AG10803 (cell line): Measurements from ENCODE around the gene ADCY5.

Experiments
- DNase-seq: peaks from one replicate; pipeline ENCODE4 v3.0.0; 2010; ENCODE audit warnings: low read depth
- H3K4me3 ChIP-seq: 2 replicates; pipeline ENCODE4 v1.5.1; 2011; ENCODE audit warnings: mild to moderate bottlenecking, low read length, control low read depth
- TF ChIP-seq, protein P1 (sequence below): conservative IDR thresholded peaks from 2 replicates; pipeline ENCODE4 v1.5.1; 2011; ENCODE audit warnings: mild to moderate bottlenecking, low read length, control low read depth, inconsistent platforms

Gene ADCY5

DNA sequence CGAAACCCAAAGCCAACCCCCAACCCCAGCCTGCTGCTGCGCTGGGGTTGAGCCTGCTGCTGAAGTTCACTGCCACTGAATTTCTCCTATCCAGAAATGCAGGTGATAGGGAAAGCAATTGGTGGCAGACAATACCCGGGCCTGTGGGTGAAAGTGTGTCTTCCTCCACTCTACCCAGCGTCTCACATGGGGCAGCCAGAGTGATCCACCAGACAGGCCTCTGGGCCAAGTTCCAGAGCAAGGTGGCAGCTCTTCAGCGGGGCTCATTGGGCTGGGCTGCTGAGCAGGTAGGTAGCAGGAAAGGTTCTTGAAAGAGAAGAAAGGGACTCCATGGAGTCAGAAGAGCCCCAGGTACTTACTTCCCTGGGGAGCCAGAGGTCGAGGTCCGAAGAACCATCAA lies 6.0 kb downstream of the ADCY5 start:
- no peak overlapping the region for H3K4me3 ChIP-seq
- TF ChIP-seq, protein P1, sequence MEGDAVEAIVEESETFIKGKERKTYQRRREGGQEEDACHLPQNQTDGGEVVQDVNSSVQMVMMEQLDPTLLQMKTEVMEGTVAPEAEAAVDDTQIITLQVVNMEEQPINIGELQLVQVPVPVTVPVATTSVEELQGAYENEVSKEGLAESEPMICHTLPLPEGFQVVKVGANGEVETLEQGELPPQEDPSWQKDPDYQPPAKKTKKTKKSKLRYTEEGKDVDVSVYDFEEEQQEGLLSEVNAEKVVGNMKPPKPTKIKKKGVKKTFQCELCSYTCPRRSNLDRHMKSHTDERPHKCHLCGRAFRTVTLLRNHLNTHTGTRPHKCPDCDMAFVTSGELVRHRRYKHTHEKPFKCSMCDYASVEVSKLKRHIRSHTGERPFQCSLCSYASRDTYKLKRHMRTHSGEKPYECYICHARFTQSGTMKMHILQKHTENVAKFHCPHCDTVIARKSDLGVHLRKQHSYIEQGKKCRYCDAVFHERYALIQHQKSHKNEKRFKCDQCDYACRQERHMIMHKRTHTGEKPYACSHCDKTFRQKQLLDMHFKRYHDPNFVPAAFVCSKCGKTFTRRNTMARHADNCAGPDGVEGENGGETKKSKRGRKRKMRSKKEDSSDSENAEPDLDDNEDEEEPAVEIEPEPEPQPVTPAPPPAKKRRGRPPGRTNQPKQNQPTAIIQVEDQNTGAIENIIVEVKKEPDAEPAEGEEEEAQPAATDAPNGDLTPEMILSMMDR = no peak
- no peak for DNase-seq

DNA sequence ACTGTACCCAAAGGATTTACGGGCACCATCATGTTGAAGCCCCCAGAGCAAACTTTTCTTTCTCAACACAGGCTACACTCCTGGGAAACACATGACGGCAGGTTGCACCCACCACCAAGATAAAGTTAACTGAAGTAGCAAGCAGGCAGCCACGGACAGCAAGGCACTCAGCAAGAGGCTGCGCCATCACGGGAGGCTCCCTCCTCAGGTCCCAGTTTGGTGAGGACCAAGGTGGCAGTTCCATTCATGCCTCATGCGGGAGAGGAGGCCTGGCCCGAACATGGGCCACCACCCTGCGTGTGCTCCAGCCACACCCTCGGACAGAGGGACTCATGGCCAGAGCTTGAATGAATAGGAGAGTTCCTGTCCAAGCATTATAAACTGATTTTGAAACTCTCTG lies 6.8 kb downstream of the ADCY5 start:
- no peak overlapping the region for H3K4me3 ChIP-seq
- no peak for DNase-seq
- TF ChIP-seq, protein P1 = no peak

DNA sequence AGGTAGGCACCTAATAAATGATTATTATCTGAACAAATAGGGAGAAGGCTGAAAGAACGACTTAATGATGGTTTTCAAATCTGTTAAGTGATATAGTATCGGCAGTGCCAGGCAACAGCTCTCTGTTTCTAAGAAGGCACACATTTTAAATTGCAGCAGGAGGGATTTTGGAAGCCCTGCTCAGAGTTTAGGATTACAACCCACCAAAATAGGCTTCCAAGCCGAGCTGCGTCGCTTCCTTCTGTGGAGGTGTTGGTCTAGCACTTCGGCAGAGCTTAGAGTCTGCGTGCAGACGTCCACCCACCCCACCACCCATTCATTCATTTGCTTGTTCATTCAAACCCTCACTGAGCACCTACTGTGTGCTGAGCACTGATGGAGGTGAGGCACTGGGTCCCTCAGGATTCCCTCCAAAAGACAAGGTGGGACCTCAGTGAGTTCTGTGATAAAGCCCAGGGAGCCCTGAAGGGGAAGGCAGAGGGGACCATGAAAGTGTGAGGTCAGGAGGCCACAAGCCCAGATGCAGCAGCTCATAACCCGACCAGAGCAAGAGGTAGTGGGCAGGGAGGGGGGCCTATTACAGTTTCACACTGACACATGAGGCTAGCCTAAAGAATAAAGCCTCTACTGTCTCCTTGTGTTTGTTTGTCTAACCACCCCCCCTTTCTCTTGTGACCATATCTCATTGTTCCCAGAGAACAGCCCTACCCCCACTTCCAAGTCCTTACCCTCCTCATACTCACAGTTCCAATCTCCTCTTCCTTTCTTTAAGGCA lies 8.9 kb downstream of the ADCY5 start:
- no peak for DNase-seq
- TF ChIP-seq, protein P1 = no peak
- no peak overlapping the region for H3K4me3 ChIP-seq

DNA sequence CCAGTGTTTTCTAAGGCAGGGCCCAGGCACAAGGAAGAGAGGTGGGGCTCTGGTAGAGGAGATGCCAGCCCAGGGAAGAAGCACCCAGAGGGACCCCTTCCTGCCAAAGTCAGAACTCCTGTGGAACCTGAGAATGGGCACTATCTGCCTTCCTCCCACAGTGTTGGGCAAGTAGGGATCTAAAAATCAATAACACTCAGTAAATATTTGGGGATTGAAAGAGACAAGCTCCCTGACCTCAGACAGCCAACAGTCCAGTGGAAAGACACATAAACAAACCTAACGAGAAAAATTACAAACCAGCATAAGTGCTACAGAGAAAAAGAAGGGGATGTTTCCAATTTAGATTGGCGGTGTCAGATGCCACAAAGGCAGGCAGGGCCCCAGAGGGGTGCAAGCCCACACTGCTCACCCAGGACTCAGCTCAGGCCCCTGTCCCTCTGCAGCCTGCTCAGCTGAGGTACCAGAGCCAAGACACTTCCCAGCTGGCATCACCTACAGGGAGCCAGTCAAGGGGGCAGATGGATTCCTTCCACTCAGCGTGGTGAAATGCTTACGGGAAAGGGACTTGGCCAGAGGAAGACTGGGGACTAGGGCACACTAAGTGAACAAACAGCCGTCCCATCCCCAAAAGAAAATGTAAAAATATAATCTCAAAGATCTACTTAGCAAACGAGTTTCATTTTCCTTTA lies 15.9 kb downstream of the ADCY5 start:
- TF ChIP-seq, protein P1 = no peak
- DNase-seq = no peak
- H3K4me3 ChIP-seq = no peak overlapping the region

DNA sequence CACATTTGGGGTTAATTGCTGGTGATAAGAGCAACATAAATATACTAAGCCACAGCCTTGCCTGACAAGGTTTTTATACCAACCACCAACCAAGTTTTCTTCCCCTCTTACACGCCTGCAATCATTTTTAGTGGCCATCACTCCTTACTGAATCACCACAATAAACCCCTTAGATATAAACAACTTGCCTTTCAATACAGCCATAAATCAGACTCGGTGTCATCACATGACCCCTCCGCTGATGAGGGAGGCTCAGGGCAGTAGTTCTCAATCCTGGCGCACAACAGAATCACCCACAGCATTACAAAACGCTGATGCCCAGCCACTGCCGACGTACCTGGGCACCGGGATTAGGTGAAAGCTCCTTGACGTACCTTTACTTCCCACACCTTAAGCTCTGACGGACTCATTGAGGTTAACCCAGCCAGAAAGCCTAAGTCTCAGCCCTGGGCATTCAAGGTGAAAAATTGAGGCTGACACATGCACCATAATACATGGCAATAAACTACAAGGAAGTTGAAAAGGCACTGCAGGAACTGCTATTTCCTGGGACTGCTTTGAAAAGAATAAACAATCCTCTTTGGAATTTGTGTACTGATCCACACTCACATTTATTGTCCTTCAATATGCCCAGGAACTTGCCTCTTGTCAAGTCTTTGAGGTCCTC lies 17.1 kb downstream of the ADCY5 start:
- no peak for DNase-seq
- TF ChIP-seq, protein P1 = no peak
- H3K4me3 ChIP-seq = no peak overlapping the region

DNA sequence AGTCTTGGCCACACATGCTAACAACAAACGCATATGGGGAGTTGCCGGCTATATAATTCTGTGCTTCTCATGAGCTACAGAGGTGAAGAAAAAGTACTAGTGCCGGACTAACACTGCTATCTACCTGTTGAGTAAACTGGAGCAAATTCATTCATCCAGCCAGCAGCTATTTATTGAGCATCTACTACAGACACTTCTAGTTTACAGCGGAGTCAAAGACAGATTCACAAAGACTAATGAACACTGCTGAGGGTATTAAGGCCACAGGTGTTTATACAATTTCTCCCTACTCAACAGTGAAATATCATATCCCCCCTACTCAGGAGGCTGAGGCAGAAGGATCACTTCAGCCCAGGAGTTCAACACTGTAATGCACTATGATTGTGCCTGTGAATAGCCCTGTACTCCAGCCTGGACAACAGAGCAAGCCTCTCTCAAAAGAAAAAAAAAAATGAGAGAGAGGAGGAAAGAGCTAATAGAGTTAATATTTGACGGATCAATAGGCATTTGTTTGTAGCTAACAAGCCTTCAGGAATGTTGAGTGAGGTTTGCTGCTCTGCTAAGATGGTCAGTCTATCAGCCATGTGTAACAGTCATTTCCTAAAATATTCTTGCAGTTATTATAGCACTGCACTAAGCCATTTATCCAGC lies 17.8 kb downstream of the ADCY5 start:
- TF ChIP-seq, protein P1 = no peak
- no peak overlapping the region for H3K4me3 ChIP-seq
- DNase-seq = no peak
